GM11168 (cell line): ENCODE results near the gene NFE2L2.
"Not testable (repeated sequence)": the region's sequence is repeated elsewhere in the genome, so short reads cannot be mapped to it uniquely, and the experiment has no call there.

Experiments
- in situ Hi-C: fragments of 300-500 bp; cut with MboI; formaldehyde crosslinking; loops from one replicate; pipeline ENCODE4 v1.12.0; 2022; ENCODE audit warnings: low sequenced_read_pairs; ENCODE audit not compliant: unreplicated experiment

The NFE2L2 gene

GRCh38 chr2:177207101-177207500 lies 57.4 kb downstream of the NFE2L2 start:
- in situ Hi-C loops, result no loop called here

- in situ Hi-C loops, result no loop called here
These were observed 60.1 kb downstream of the NFE2L2 start for GRCh38 chr2:177204417-177204816.

- in situ Hi-C loops, result no loop called here
These were observed 62.6 kb downstream of the NFE2L2 start for GRCh38 chr2:177201919-177202346.

- in situ Hi-C loops, result not testable (repeated sequence)
These were observed 64.1 kb downstream of the NFE2L2 start for GRCh38 chr2:177200419-177200818.

- in situ Hi-C loops, result no loop called here
These were observed 69.3 kb downstream of the NFE2L2 start for GRCh38 chr2:177195194-177195593.

GRCh38 chr2:177193240-177193639 lies 71.3 kb downstream of the NFE2L2 start:
- in situ Hi-C loops, result no loop called here

- in situ Hi-C loops, result no loop called here
These were observed 71.7 kb downstream of the NFE2L2 start for GRCh38 chr2:177192788-177193187.

GRCh38 chr2:177190941-177191340 lies 73.6 kb downstream of the NFE2L2 start:
- in situ Hi-C loops, result no loop called here

- in situ Hi-C loops, result no loop called here
These were observed 75.8 kb downstream of the NFE2L2 start for GRCh38 chr2:177188482-177189469.

GRCh38 chr2:177187631-177188312 lies 76.8 kb downstream of the NFE2L2 start:
- in situ Hi-C loops, result no loop called here

GRCh38 chr2:177186038-177186437 lies 78.5 kb downstream of the NFE2L2 start:
- in situ Hi-C loops, result not testable (repeated sequence)

- in situ Hi-C loops, result no loop called here
These were observed 79.9 kb downstream of the NFE2L2 start for GRCh38 chr2:177184606-177185005.

- in situ Hi-C loops, result no loop called here
These were observed 80.7 kb downstream of the NFE2L2 start for GRCh38 chr2:177183860-177184259.
